PFSK-1 (cell line): ENCODE results near the gene KLF2.

Experiments
- FOXP2 ChIP-seq: optimal IDR thresholded peaks from 2 replicates; pipeline ENCODE3; 2011; ENCODE audit warnings: borderline replicate concordance, control low read depth, inconsistent platforms; ENCODE audit not compliant: insufficient read depth; ENCODE audit errors: extremely low read length, extremely low read depth
- POLR2AphosphoS5 ChIP-seq: IDR thresholded peaks from 2 replicates; pipeline ENCODE4 v1.6.1; 2012; ENCODE audit warnings: low read depth, mild to moderate bottlenecking, control low read depth, low read length, moderate library complexity
- REST ChIP-seq, 2 experiments: IDR thresholded peaks; 2 replicates each; pipeline versions ENCODE4 v1.6.1 to v1.8.0; 2011 to 2012; ENCODE audit warnings: low read depth in 2 of 2, low read length in 2 of 2, control low read depth in 1 of 2, inconsistent platforms in 1 of 2, mild to moderate bottlenecking in 1 of 2, moderate library complexity in 1 of 2; ENCODE audit not compliant: insufficient read depth in 1 of 2
- SIN3A ChIP-seq: IDR thresholded peaks from 2 replicates; pipeline ENCODE4 v1.6.1; 2012; ENCODE audit warnings: mild to moderate bottlenecking, low read length, moderate library complexity, borderline replicate concordance; ENCODE audit not compliant: insufficient read depth
- TAF1 ChIP-seq: IDR thresholded peaks from 2 replicates; pipeline ENCODE4 v1.6.1; 2012; ENCODE audit warnings: low read length, control low read depth, borderline replicate concordance; ENCODE audit not compliant: insufficient read depth

Gene KLF2

GRCh38 chr19:16334411-16334810 lies 9.8 kb downstream of the KLF2 start:
- TF ChIP-seq REST (IDR thresholded peaks at IDR 0.05; ENCODE audit: insufficient read depth in 1 of 2, low read depth in 2 of 2, low read length in 2 of 2) (no peak), TAF1 (no peak), SIN3A (no peak), POLR2AphosphoS5 (no peak), FOXP2 (no peak)

GRCh38 chr19:16335226-16335625 lies 10.6 kb downstream of the KLF2 start:
- TF ChIP-seq TAF1 (no peak), FOXP2 (no peak), POLR2AphosphoS5 (no peak), SIN3A (no peak), REST (IDR thresholded peaks at IDR 0.05; ENCODE audit: insufficient read depth in 1 of 2, low read depth in 2 of 2, low read length in 2 of 2) (no peak)

- no peak for TF ChIP-seq FOXP2
- TF ChIP-seq POLR2AphosphoS5, result no peak
- no peak for TF ChIP-seq SIN3A
- TF ChIP-seq REST (IDR thresholded peaks at IDR 0.05; ENCODE audit: insufficient read depth in 1 of 2, low read depth in 2 of 2, low read length in 2 of 2), result no peak
- no peak for TF ChIP-seq TAF1
These were observed 11.9 kb downstream of the KLF2 start for GRCh38 chr19:16336571-16336970.

GRCh38 chr19:16337809-16338469 lies 13.3 kb downstream of the KLF2 start:
- TF ChIP-seq SIN3A (no peak), REST (IDR thresholded peaks at IDR 0.05; ENCODE audit: insufficient read depth in 1 of 2, low read depth in 2 of 2, low read length in 2 of 2) (no peak), POLR2AphosphoS5 (no peak), FOXP2 (no peak), TAF1 (no peak)
